Measurements from ENCODE around the gene GPATCH8. TPM values are rescaled to one million over a fixed set of nuclear protein-coding genes. Genes with fewer than 3 reads are reported as not detected.

GPATCH8 gene
- total and polyA plus RNA-seq, 9 of the 15 experiments (the other 6 are each of a cell fraction or from before 2014, with no cell fraction given) = 10.6 to 29.6 (median 13.2) TPM

- TF ChIP-seq POLR2AphosphoS5 (IDR thresholded peaks at IDR 0.05; ENCODE audit: control insufficient read depth, insufficient read depth, low read depth, low read length) (peak; percentile 71), ZNF609 (CRISPR knock-in tag; IDR thresholded peaks at IDR 0.05; ENCODE audit: borderline replicate concordance) (no peak), ARID3A (IDR thresholded peaks at IDR 0.05; ENCODE audit: borderline replicate concordance, low read depth, low read length) (no peak), ZNF518B (CRISPR knock-in tag; IDR thresholded peaks at IDR 0.05) (no peak), EP400 (IDR thresholded peaks at IDR 0.05) (peak; percentile 74), MCM3 (IDR thresholded peaks at IDR 0.05) (no peak), PML (IDR thresholded peaks at IDR 0.05; ENCODE audit: low read length) (peak; percentile 47), ZNF449 (CRISPR knock-in tag; IDR thresholded peaks at IDR 0.05) (peak; percentile 52; the same call in 1 of the 2 replicates), TBP (optimal IDR thresholded peaks at IDR 0.05; ENCODE audit: low read depth, low read length) (peak; percentile 71), ZNF121 (CRISPR knock-in tag; conservative IDR thresholded peaks at IDR 0.05) (no peak), PHF8 (IDR thresholded peaks at IDR 0.05; ENCODE audit: borderline replicate concordance, low read length) (peak; percentile 83), ZNF277 (CRISPR knock-in tag; IDR thresholded peaks at IDR 0.05; ENCODE audit: borderline replicate concordance) (no peak)
These were observed at the start of gene GPATCH8 (continued) for GRCh38 chr17:44503147-44504029.

Data from K562 (cell line).